Mesenchymal stem cell (in vitro differentiated cells and primary cell): ENCODE results near the gene LRRC7.

ENCODE experiments used
- DNase-seq: peaks from one replicate; pipeline ENCODE4 v3.0.0-alpha.2; 2013
- H2AFZ ChIP-seq: one replicate; pipeline ENCODE4 v1.6.1; 2013; ENCODE audit warnings: low read depth, mild to moderate bottlenecking, control low read depth, inconsistent platforms, low read length, moderate library complexity
- H2AK5ac ChIP-seq: 2 replicates; pipeline ENCODE4 v1.6.1; 2013; ENCODE audit warnings: low read length, moderate library complexity, mild to moderate bottlenecking, inconsistent platforms; ENCODE audit not compliant: severe bottlenecking
- H2BK120ac ChIP-seq: one replicate; pipeline ENCODE4 v1.6.1; 2013; ENCODE audit warnings: low read depth, mild to moderate bottlenecking, inconsistent platforms, low read length, moderate library complexity
- H2BK12ac ChIP-seq, 2 experiments: one replicate each; pipeline ENCODE4 v1.6.1; 2013; ENCODE audit warnings: inconsistent platforms in 2 of 2, low read length in 2 of 2, mild to moderate bottlenecking in 2 of 2, moderate library complexity in 2 of 2, control low read depth in 1 of 2
- H2BK15ac ChIP-seq: one replicate; pipeline ENCODE4 v1.6.1; 2013; ENCODE audit warnings: mild to moderate bottlenecking, low read depth, inconsistent platforms; ENCODE audit not compliant: poor library complexity, severe bottlenecking
- H2BK5ac ChIP-seq: 2 replicates; pipeline ENCODE4 v1.6.1; 2013; ENCODE audit warnings: low read depth, mild to moderate bottlenecking, low read length, control low read depth, inconsistent platforms; ENCODE audit not compliant: poor library complexity, severe bottlenecking
- H3K14ac ChIP-seq, 2 experiments: one replicate each; pipeline ENCODE4 v1.6.1; 2013; ENCODE audit warnings: inconsistent platforms in 2 of 2, low read length in 2 of 2, control low read depth in 1 of 2, mild to moderate bottlenecking in 1 of 2, moderate library complexity in 1 of 2
- H3K18ac ChIP-seq, 2 experiments: one replicate each; pipeline ENCODE4 v1.6.1; 2013; ENCODE audit warnings: inconsistent platforms in 2 of 2, low read length in 2 of 2, control low read depth in 1 of 2, low read depth in 1 of 2, mild to moderate bottlenecking in 1 of 2
- H3K23ac ChIP-seq, 2 experiments: one replicate each; pipeline ENCODE4 v1.6.1; 2013; ENCODE audit warnings: inconsistent platforms in 2 of 2, low read length in 2 of 2, mild to moderate bottlenecking in 2 of 2, moderate library complexity in 2 of 2, control low read depth in 1 of 2
- H3K27ac ChIP-seq: 2 replicates; pipeline ENCODE4 v1.5.1; 2013; ENCODE audit warnings: mild to moderate bottlenecking, moderate library complexity, low read length, control low read depth, inconsistent platforms; ENCODE audit not compliant: poor library complexity, severe bottlenecking
- H3K27me3 ChIP-seq, 2 experiments: 2 replicates each; pipeline versions ENCODE4 v1.6.1 to v1.7.0; 2013; ENCODE audit warnings: low read length in 2 of 2, mild to moderate bottlenecking in 2 of 2, moderate library complexity in 2 of 2, control low read depth in 1 of 2, inconsistent platforms in 1 of 2; ENCODE audit not compliant: control insufficient read depth in 1 of 2, insufficient read depth in 1 of 2
- H3K36me3 ChIP-seq, 2 experiments: 2 replicates each; pipeline versions ENCODE4 v1.6.1 to v1.7.0; 2013; ENCODE audit warnings: low read length in 2 of 2, control low read depth in 1 of 2, inconsistent platforms in 1 of 2, low read depth in 1 of 2, mild to moderate bottlenecking in 1 of 2; ENCODE audit not compliant: insufficient read depth in 2 of 2, control insufficient read depth in 1 of 2
- H3K4ac ChIP-seq, 2 experiments: one replicate each; pipeline ENCODE4 v1.6.1; 2013; ENCODE audit warnings: inconsistent platforms in 2 of 2, low read length in 2 of 2, mild to moderate bottlenecking in 2 of 2, moderate library complexity in 2 of 2, control low read depth in 1 of 2, low read depth in 1 of 2
- H3K4me1 ChIP-seq: 2 replicates; pipeline ENCODE4 v1.6.1; 2013; ENCODE audit warnings: low read depth, low read length, control low read depth; ENCODE audit not compliant: control insufficient read depth, insufficient read depth
- H3K4me2 ChIP-seq: 2 replicates; pipeline ENCODE4 v1.6.1; 2013; ENCODE audit warnings: low read length, mild to moderate bottlenecking, inconsistent platforms; ENCODE audit not compliant: poor library complexity, severe bottlenecking
- H3K4me3 ChIP-seq, 2 experiments: 2 replicates each; pipeline versions ENCODE4 v1.5.1 to v1.7.0; 2013; ENCODE audit warnings: low read length in 2 of 2, mild to moderate bottlenecking in 2 of 2, control low read depth in 1 of 2, low read depth in 1 of 2; ENCODE audit not compliant: insufficient read depth in 1 of 2
- H3K79me1 ChIP-seq: replicated peaks from 2 replicates; pipeline ENCODE4 v1.6.1; 2013; ENCODE audit warnings: mild to moderate bottlenecking, control low read depth, low read length, inconsistent platforms; ENCODE audit not compliant: poor library complexity, severe bottlenecking
- H3K9ac ChIP-seq: 2 replicates; pipeline ENCODE4 v1.7.0; 2013; ENCODE audit warnings: mild to moderate bottlenecking, low read length, moderate library complexity
- H3K9me3 ChIP-seq: 2 replicates; pipeline ENCODE4 v1.7.0; 2013; ENCODE audit warnings: mild to moderate bottlenecking, low read length; ENCODE audit not compliant: control insufficient read depth
- H4K8ac ChIP-seq: one replicate; pipeline ENCODE4 v1.6.1; 2013; ENCODE audit warnings: inconsistent platforms, mild to moderate bottlenecking, low read length, moderate library complexity
- H4K91ac ChIP-seq: one replicate; pipeline ENCODE4 v1.6.1; 2013; ENCODE audit warnings: mild to moderate bottlenecking, low read length, inconsistent platforms
- WGBS: methylation state at CpG from one replicate; pipeline ENCODE4 v1.1.7; 2013; ENCODE audit warnings: mixed read lengths; 5-methylcytosine and 5-hydroxymethylcytosine counted together

Gene LRRC7

GRCh38 chr1:70041317-70042045, 473.8 kb downstream of the LRRC7 start:
- H3K4me1 ChIP-seq: peaks cover 1% of the 10 kb centered on the region
- no peak for DNase-seq
- no peaks in the 10 kb centered on the region for H3K36me3 ChIP-seq
- no peak overlapping the region for H3K23ac ChIP-seq
- no peak overlapping the region for H4K8ac ChIP-seq
- H2BK120ac ChIP-seq: no peak overlapping the region
- no peak overlapping the region for H2AK5ac ChIP-seq
- no peak overlapping the region for H2BK5ac ChIP-seq
- H3K79me1 ChIP-seq: no peaks in the 10 kb centered on the region
- no peaks in the 10 kb centered on the region for H3K9me3 ChIP-seq
- no peak overlapping the region for H3K14ac ChIP-seq
- H2BK12ac ChIP-seq: no peak overlapping the region
- H3K27me3 ChIP-seq: no peaks in the 10 kb centered on the region
- no peak overlapping the region for H2BK15ac ChIP-seq
- H3K4me2 ChIP-seq: no peak overlapping the region
- WGBS: 95% methylated on average over 7 of the region's 7 CpGs
- no peak overlapping the region for H4K91ac ChIP-seq
- H3K4ac ChIP-seq: no peak overlapping the region
- no peak overlapping the region for H3K4me3 ChIP-seq
- no peak overlapping the region for H3K18ac ChIP-seq
- no peak overlapping the region for H3K9ac ChIP-seq
- H3K27ac ChIP-seq: no peak overlapping the region
- H2AFZ ChIP-seq: no peak overlapping the region

- 65% methylated on average over 2 of the region's 3 CpGs for WGBS
- H3K9me3 ChIP-seq: no peaks in the 10 kb centered on the region
- no peak overlapping the region for H3K4ac ChIP-seq
- H3K4me3 ChIP-seq: no peak overlapping the region
- H3K4me1 ChIP-seq: peaks cover 1% of the 10 kb centered on the region
- H3K9ac ChIP-seq: no peak overlapping the region
- no peak overlapping the region for H2AFZ ChIP-seq
- no peak overlapping the region for H2BK5ac ChIP-seq
- no peak overlapping the region for H2AK5ac ChIP-seq
- no peak overlapping the region for H3K18ac ChIP-seq
- H3K36me3 ChIP-seq: no peaks in the 10 kb centered on the region
- H3K27me3 ChIP-seq: no peaks in the 10 kb centered on the region
- H3K23ac ChIP-seq: no peak overlapping the region
- peak; percentile 57 for DNase-seq
- no peak overlapping the region for H2BK15ac ChIP-seq
- no peak overlapping the region for H2BK120ac ChIP-seq
- no peaks in the 10 kb centered on the region for H3K79me1 ChIP-seq
- H4K91ac ChIP-seq: no peak overlapping the region
- H2BK12ac ChIP-seq: no peak overlapping the region
- H3K14ac ChIP-seq: no peak overlapping the region
- H3K27ac ChIP-seq: no peak overlapping the region
- no peak overlapping the region for H3K4me2 ChIP-seq
- H4K8ac ChIP-seq: no peak overlapping the region
Measured at GRCh38 chr1:70042090-70042731, 474.5 kb downstream of the LRRC7 start.

GRCh38 chr1:70043804-70044203, 476.1 kb downstream of the LRRC7 start:
- H2BK15ac ChIP-seq: no peak overlapping the region
- H3K79me1 ChIP-seq: no peaks in the 10 kb centered on the region
- no peaks in the 10 kb centered on the region for H3K36me3 ChIP-seq
- peak; percentile 40 for DNase-seq
- no peak overlapping the region for H2BK120ac ChIP-seq
- H2BK5ac ChIP-seq: no peak overlapping the region
- H3K4ac ChIP-seq: no peak overlapping the region
- no peak overlapping the region for H2AK5ac ChIP-seq
- H3K14ac ChIP-seq: no peak overlapping the region
- peaks cover 1% of the 10 kb centered on the region for H3K4me1 ChIP-seq
- H3K4me3 ChIP-seq: peak overlapping the region in 1 of 2 experiments; percentile 34
- no peak overlapping the region for H2AFZ ChIP-seq
- no peak overlapping the region for H3K4me2 ChIP-seq
- no peak overlapping the region for H3K18ac ChIP-seq
- peak overlapping the region; percentile 69 for H3K27ac ChIP-seq
- no peak overlapping the region for H4K8ac ChIP-seq
- no peak overlapping the region for H2BK12ac ChIP-seq
- no peak overlapping the region for H3K23ac ChIP-seq
- H3K27me3 ChIP-seq: no peaks in the 10 kb centered on the region
- no peaks in the 10 kb centered on the region for H3K9me3 ChIP-seq
- no peak overlapping the region for H3K9ac ChIP-seq
- no peak overlapping the region for H4K91ac ChIP-seq

- WGBS: no CpG with 5 or more reads among the region's 2 CpGs
- no peak overlapping the region for H3K9ac ChIP-seq
- no peak overlapping the region for H2BK12ac ChIP-seq
- H2BK5ac ChIP-seq: no peak overlapping the region
- no peaks in the 10 kb centered on the region for H3K9me3 ChIP-seq
- no peak overlapping the region for H3K23ac ChIP-seq
- DNase-seq: peak; percentile 40
- no peak overlapping the region for H4K8ac ChIP-seq
- H3K4me1 ChIP-seq: peaks cover 1% of the 10 kb centered on the region
- no peak overlapping the region for H4K91ac ChIP-seq
- no peak overlapping the region for H2BK120ac ChIP-seq
- H3K14ac ChIP-seq: no peak overlapping the region
- H2AK5ac ChIP-seq: no peak overlapping the region
- peak overlapping the region; percentile 37 for H3K4me2 ChIP-seq
- H3K18ac ChIP-seq: no peak overlapping the region
- H2BK15ac ChIP-seq: no peak overlapping the region
- no peaks in the 10 kb centered on the region for H3K36me3 ChIP-seq
- H3K4me3 ChIP-seq: no peak overlapping the region
- H3K27me3 ChIP-seq: no peaks in the 10 kb centered on the region
- H3K79me1 ChIP-seq: no peaks in the 10 kb centered on the region
- peak overlapping the region; percentile 84 for H3K27ac ChIP-seq
- H3K4ac ChIP-seq: no peak overlapping the region
- H2AFZ ChIP-seq: no peak overlapping the region
Measured at GRCh38 chr1:70044832-70045231, 477.1 kb downstream of the LRRC7 start.
